GM19468 (cell line): Measurements from ENCODE around the gene ATG16L1.

ENCODE experiments used
- ATAC-seq: cut with Tn5 transposase; IDR thresholded peaks from one replicate; pipeline ENCODE4 v1.9.1; 2021; ENCODE audit warnings: mild to moderate bottlenecking, moderate library complexity, moderate number of reproducible peaks; ENCODE audit not compliant: unreplicated experiment; ENCODE audit errors: extremely low read depth

Gene ATG16L1

DNA sequence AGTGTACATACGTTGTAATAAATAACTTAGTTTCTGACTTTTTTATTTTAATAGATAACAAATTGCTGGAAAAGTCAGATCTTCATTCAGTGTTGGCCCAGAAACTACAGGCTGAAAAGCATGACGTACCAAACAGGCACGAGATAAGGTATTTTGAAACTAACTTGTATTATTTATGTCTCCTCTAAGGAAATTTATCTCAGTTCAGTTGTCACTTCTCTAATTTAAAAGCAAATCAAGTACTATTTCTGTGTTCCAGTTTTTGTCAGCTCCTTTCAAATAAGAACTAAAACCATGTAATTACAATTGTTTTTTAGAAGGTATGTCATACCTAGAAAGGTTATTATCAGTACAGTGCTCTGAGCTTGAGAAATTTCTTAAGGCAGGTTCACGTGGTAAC lies 4.6 kb downstream of the ATG16L1 start:
- no peak for ATAC-seq

DNA sequence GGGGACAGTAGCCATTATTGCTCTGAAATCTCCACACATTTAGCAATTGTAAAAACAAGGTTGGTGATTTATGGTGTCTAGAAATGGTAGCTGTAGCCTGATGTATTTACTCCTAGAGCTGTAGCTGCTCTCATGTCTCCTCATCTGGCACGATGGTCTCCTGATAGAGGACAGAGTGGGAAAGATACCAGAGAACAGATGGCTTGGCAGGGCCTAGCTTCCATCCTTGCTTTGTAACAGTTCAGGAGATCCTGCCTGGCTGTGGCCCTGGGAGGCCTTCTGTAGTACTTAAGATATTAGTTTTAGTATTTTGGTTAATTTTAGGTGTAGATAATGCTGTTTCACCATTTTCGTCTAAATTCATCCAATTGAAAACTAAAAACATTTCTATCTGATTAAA lies 6.7 kb downstream of the ATG16L1 start:
- no peak for ATAC-seq

DNA sequence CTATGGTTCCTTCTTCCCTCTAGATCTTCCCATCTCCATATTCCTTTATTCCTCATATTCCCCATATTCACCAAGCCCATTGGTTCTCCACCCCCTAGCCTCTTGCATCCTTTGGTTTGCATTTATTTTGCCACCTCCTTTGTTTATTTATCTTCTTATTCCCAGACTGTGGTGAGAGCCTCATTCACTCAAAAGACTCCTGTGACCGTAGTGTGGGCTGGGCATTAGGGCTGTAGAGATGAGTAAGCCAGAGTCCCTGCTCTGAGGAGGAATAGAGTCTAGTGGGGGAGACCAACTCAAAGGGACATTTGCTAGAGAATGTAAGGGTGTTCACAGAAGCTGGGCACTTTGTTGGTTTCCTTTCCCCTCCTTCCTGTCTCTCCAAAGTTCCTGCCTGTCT lies 8.3 kb downstream of the ATG16L1 start:
- ATAC-seq = no peak

DNA sequence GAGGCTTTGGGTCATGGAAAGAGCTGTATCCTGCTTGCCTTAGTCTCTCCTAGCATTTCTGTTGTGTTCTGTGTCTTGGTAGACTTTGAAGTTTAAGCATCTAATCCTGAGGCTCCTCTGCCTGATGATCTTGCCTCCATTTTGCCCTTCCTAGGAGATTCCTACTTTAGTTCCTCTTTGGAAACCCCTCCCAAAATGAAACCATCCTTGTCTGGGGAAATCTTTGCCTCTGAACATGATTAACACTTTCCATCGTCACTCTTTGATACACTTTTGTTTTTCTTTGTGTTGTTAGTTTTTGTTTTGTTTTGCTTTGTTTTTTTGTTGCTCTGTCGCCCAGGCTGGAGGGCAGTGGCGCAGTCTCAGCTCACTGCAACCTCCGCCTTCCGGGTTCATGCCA lies 9.2 kb downstream of the ATG16L1 start:
- no peak for ATAC-seq

DNA sequence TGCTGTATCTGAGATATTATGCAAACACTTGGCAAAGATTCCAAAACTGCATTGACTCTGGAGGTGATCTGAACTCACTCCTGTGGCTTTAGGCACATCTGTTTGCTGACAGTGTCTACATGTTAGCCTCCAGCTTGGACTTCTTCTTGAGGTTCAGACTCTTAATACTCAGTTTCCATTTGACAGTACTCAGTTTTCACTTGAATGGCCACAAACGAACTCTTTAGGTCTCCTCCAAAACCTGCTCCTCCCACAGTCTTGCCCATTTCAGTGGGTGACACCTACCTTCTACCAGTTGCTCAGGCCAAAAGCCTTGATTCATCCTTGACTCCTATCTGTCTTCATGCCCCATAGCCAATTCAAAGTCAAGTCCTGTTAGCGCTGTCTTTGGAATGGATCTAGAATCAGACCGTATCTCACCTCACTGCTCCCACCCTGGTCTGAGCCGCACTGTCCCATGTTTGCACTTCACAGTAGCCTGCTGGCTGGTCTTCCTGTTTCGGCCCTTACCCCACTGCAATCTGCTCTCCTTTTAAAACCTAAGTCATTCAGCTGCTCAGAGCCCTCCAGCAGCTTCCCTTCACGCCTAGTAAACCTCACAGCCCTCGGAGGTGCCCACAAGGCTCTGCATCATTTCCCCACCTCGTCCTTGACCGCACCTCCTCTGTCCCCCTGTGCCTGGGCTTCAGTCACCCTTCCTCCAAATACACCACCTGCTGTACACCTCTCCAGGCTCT lies 10.5 kb downstream of the ATG16L1 start:
- ATAC-seq = peak; percentile 42

DNA sequence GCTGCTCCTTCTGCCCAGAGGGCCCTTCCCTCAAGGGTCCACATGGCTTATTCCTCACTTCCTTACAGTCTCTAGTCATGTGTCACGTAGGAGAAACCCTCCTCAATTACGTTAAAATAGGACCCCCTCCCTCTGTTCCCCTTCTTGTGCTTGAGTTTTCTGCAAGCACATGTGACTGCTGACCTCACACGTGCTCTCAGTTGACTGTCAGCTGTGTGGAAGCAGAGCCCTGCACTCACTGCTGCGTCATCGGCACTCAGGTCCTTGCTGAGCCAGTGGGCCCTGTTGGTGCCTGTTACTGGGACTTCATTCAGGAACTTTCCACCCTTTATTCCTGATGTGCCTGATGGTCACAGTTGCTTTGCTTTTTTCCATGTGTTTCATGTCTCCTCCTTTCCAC lies 11.1 kb downstream of the ATG16L1 start:
- ATAC-seq = no peak

DNA sequence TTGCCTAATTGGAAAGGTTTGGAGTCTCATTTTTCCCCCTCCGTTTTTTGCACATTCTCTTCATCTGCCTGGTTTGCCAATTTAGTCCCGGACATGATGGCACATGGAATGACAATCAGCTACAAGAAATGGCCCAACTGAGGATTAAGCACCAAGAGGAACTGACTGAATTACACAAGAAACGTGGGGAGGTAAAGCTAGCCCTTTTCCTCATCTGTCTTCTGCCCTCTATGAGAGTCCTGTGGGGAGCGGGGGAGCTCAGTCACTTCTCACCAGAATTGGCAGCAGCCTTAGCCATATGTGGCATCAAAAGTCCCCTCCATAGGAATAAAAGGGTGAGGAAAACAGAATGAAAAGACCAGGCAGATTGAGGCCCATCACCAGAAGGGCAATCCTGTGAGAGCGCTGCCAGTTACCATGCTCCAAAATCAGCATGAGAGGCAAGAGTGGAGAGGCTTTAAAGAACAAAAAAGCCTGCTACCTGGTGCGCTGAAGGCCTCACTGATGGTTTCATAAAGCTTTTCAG lies 11.6 kb downstream of the ATG16L1 start:
- ATAC-seq = no peak

DNA sequence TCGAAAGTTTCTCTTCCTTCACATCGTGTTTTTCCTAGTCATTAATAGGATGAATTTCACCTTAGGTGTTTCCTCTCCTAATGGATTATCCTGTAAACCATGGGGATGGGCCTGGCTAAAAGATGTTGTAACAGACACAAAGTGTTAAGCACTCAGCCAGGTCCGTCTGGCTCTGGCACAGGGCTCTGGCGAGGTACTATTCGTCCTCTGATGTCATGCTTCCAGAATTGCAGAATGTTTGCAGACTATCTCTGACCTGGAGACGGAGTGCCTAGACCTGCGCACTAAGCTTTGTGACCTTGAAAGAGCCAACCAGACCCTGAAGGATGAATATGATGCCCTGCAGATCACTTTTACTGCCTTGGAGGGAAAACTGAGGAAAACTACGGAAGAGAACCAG lies 13.2 kb downstream of the ATG16L1 start:
- ATAC-seq = no peak

DNA sequence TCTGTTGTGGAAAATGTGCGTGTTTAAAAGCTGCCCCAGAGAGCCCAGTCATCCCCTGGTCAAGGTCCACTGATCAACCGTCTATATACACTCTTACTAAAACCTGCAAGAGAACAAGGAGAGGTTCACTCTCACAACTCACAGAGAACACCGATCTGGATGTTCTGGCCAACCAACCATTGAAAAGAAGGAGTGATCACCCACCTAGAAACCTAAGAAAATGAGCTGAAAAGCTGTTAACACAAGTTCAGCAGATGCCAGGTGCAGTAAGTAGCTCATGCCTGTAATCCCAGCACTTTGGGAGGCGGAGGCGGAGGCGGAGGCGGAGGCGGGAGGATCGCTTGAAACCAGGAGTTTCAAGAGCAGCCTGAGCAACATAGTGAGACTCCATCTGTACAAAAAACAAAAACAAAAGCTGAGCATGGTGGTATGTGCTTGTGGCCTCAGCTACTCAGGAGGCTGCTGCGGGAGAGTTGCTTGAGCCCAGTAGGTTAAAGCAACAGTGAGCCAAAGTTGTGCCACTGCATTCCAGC lies 14.5 kb downstream of the ATG16L1 start:
- no peak for ATAC-seq

DNA sequence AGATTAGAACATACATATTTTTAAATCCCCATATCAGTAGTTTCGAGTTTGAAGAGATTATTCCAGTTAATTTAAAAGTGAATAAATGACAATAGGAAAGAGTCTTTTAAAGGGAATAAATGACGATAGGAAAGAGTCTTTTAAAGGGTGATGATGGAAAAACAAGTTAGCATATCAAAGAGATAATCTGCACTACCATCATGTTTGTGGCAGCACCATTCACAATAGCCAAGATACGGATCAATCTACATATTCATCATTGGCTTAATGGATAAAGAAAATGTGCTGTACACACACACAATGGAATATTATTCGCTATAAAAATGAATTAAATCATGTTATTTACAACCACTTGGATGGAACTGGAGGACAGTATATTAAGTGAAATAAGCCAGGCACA lies 15.0 kb downstream of the ATG16L1 start:
- no peak for ATAC-seq

DNA sequence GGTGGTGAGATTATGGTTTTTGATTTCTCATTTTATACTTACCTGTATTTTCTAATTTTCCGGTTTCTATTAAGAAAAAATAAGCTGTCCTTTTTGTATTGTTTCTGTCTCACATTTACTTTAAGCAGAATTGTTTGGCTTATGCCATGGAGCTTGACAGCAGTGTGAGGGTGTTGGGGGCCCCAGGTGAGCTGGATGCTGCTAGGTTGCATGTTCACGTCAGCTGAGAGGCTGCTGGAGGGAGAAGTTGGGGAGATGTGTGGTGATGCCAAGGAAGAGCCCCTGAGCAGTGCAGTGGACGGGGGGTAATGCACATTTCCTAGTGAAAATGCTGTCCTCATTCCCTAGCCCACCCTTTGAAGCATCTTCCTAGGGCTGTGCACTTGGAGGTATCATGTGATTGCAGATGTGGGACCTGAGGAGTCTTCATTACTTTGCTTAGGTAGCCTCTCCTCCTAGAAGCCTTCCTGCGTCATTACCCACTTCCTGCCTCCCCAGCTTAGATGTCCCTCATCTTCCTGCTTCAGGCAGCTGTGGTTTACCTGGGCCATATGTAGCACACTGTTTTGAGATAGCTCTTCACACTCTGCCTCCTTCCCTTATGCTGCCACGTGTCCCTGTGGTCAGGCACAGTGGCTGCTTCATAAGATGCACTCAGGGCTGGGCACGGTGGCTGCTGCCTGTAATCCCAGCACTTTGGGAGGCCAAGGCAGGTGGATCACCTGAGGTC lies 16.2 kb downstream of the ATG16L1 start:
- no peak for ATAC-seq

DNA sequence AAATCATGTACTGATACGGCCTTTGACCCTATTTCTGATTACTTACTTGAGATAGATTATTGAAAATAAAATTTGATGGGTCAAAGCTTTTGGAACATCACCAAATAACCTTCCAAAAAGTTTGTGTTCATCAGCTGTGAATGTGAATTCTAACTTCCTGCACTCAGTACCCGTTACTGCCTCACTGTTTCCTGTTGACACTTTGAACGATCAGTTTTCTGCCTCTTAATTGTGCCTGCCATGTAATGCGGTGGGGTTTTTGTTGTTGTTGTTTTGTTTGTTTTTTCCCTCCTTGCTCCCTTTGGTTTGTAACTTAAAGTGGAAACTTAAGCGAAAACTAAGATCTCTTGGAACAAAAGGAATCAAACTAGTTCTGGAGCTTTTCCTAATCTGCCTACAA lies 18.9 kb downstream of the ATG16L1 start:
- ATAC-seq = no peak

DNA sequence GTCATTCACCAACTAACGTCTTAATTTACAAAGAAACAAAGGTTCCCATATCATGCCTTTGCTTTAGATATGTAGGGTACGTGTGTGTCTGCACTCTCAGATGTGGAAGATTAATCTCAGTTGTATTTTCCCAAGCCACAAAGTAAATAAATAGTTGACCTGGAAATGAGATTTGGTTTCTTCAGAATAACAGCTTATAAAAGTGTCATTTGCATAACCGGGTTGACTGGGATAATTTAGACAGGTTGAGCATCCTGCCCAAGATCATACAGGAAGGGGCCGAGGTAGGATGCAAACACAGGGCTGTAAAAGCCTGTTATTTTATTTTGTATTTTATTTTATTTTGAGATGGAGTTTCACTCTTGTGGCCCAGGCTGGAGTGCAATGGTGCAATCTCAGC lies 19.5 kb downstream of the ATG16L1 start:
- no peak for ATAC-seq

DNA sequence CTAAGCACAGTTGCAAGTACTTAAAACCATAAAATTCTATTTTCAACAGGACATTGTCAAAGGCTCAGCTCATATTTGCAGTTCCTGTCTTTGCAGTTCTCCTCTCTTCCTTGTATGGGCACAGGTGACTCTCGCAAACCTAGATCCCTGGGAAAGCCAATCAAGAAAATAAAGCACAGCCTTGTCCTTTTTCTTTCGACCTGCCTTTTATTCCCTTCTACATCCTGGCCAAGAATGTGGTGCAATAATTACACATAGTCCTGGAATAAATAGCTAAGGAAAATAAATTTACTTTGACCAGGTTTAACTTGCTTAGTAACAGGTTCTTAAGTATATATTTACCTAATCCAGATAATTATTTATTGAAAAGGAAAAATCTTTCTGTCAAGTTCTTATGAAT lies 20.2 kb downstream of the ATG16L1 start:
- ATAC-seq = no peak

DNA sequence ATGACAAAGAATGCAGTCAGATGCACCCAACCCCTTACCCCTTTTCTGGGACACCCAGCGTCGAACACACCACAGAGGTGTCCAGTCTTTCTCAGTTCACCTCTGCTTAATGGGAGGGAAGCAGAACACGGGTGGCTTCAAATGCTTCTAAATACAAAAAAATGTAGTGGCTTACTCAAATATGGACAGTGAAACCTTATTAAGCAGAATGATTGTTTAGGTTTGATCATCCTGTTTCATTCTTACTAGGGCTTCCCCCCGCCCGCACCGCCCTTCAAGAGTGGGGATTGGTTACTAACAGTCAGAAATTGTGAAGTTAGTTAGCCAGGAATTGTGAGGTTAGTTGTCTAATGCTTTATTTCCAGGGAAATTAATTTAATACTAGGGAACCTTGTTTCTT lies 21.6 kb downstream of the ATG16L1 start:
- ATAC-seq = no peak

DNA sequence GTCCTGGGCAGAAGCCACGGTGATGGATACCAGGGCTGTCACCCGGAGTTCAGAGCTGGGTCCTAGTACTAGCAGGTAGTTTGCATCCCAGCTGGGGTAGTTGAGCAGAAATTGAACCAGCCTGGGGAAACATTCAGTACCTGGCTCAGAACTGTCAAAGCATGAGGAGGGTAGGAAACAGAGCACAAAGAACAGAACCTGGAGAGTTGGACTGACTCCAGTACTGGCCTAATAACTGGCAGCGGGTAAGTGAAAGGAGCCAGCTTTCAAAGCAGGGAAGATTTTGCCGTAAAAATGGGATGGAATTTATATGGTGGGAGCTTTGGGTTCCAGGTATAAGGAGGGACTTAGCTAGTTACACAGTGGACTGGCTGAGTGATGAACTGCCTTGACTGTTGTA lies 23.8 kb downstream of the ATG16L1 start:
- no peak for ATAC-seq

DNA sequence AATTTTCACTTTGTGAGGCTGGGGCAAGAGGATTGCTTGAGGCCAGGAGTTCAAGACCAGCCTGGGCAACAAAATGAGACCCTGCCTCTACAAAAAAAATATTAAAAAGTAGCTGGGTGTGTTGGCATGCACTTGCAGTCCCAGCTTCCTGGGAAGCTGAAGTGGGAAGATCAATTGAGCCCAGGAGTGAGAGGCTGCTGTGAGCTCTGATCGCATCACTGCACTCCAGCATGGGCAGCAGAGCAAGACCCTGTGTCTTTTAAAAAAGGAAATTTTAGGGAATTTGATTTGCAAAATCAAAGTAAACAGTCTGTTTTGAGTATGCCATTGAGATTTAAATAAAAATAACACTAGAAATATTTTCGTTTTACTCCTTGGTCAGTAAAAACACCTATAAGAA lies 27.4 kb downstream of the ATG16L1 start:
- ATAC-seq = no peak

DNA sequence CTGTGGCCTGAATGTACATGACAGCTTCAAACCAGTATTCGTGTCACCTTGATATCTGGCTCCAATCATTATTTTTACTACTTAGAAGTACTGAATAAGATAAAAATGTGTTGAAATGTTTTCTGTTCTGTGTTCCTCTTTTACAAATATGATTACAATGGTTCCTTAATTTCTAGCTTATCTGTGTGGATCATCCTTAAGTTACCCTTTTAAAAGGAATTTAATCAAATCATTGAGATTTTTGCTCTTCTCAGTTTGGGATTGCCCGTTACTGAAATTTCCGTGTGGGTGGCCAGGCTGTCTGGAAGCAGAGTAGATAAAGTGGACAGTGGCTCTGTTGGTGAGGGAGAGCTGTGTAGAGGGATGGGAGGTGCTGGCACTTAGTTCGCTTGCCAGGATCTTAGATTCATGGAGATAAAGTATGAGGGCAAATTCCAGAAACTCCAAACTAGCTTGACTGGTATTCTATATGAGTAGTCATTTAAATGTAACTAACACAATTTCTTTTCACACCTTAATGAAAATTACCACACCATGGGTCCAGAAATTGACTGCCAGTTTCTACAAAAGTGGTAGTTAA lies 28.7 kb downstream of the ATG16L1 start:
- no peak for ATAC-seq

DNA sequence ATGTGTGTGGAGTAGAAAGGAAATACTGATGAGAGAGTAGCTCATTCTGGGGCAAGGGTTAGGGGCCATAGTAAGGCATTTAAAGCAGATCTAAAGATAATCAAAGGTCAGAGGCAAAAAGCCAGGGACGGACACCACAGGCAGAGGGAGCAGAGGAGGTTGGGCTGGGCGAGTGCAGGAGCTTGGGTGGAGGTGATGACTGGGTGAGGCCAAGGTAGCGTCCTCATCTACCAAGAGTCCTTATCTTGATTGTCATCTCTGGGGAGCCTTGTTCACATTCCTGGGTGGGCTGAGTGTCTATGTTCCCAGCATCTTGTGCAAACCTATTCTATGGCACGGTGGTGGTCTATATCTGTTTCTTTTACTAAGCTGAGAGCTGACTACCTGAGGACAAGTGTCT lies 30.1 kb downstream of the ATG16L1 start:
- ATAC-seq = no peak

DNA sequence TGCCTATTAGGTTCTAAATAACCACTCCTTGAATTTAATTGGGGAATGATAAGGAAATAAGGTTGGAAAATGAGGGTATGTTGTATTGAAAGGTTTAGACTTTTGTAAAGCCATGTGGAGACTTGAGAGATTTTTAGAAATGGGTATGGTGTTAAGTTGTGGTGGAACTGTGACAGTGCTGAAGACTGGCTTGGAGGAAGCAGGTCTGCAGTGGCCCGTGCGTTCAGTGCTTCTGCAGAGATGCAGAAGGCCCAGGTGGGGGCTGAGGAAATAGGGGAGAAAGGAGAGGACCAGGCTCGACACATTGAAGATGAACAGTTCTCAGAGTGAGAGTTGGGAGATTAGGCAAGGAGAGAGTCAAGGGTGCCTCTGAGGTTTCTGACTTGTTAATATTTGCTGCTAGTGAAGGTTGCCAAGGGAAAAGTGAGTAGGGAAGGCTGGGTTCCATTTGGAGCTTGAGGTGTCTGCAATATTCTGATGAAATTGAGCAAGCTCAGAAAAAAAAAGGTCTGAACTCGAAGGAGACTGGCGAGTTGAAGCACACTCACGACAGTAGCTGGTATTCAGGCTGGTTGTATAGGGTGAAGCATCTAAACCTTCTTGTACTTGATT lies 30.6 kb downstream of the ATG16L1 start:
- no peak for ATAC-seq

DNA sequence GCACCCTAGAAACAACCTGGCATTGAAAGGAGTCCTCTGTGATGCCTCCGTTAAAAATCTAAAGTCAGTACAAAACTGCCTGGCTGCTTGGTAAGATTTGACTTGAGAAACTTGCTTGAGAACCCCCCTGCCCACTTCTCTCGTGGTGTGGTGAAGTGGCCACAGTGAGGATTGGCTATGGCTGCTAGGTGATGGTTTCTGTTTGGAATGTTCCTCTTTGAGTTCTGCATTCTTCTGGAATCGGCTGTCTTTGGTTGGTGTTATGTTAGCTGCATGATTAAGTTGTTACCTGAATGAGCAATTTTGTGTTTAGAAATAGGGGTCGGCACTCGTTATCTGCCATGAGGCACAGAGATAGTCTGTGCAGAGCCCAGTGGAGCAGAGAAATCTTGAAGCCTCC lies 34.4 kb downstream of the ATG16L1 start:
- no peak for ATAC-seq
